ENCODE data around the gene LGALS7B. TPM values are rescaled to one million over a fixed set of nuclear protein-coding genes. Genes with fewer than 3 reads are reported as not detected.

LGALS7B gene
- polyA plus RNA-seq, 3 donors: not detected

DNA sequence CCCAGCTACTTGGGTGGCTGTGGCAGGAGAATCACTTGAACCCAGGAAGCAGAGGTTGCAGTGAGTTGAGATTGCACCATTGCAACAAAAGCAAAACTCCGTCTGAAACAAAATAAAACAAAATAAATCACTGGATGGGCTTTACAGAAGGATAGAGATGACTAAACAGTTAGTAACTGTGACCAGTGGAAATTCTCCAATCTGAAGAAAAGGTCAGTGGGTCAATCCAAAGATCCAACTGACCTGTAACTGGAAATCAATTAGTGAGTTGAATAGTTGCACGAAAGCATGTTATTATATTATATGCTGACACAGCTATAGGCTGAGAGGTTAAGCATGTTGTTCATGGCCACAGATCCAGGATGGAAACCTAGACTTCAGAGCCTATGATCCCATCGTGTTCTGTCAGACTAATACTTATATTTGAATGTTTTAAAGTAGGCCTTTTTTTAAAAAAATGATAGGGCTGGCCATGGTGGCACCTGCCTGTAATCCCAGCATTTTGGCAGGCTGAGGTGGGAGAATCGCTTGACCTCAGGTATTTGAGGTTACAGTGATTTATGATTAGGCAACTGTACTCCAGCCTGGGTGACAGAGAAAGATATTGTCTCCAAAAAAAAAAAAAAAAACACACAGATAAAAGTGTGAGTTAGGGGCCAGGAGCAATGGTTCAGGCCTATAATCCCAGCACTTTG, 41.2 kb downstream of the LGALS7B start:
- peaks cover 20 to 29% of the 10 kb centered on the region in 2 donors for H3K36me3 ChIP-seq (replicated peaks in 1 of 2; ENCODE audit: control insufficient read depth in 1 of 2, insufficient read depth in 2 of 2, low read length in 2 of 2)
- intact Hi-C loops (cut with micrococcal nuclease): loop anchor here in 1 of 2 donors (2.0 to 5.0 kb wide), 2 partner anchors 21 to 67 kb away; partner anchors contain the start of genes NFKBIB and SIRT2
- no peak for DNase-seq
- TF ChIP-seq, protein P1, sequence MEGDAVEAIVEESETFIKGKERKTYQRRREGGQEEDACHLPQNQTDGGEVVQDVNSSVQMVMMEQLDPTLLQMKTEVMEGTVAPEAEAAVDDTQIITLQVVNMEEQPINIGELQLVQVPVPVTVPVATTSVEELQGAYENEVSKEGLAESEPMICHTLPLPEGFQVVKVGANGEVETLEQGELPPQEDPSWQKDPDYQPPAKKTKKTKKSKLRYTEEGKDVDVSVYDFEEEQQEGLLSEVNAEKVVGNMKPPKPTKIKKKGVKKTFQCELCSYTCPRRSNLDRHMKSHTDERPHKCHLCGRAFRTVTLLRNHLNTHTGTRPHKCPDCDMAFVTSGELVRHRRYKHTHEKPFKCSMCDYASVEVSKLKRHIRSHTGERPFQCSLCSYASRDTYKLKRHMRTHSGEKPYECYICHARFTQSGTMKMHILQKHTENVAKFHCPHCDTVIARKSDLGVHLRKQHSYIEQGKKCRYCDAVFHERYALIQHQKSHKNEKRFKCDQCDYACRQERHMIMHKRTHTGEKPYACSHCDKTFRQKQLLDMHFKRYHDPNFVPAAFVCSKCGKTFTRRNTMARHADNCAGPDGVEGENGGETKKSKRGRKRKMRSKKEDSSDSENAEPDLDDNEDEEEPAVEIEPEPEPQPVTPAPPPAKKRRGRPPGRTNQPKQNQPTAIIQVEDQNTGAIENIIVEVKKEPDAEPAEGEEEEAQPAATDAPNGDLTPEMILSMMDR (IDR thresholded peaks at IDR 0.05): no peak
- peak overlapping the region; percentile 87 for H3K4me2 ChIP-seq (replicated peaks; ENCODE audit: extremely low read depth, low read length, poor library complexity, severe bottlenecking)
- H3K9ac ChIP-seq (ENCODE audit: insufficient read depth, low read length, poor library complexity, severe bottlenecking): no peak overlapping the region
- Mint-ChIP-seq H3K4me1 (peaks cover 29% of the 10 kb centered on the region), H3K36me3 (peaks cover 26 to 33% of the 10 kb centered on the region in 2 donors), H3K4me3 (peak overlapping the region; percentile 88 to 97), H3K27me3 (ENCODE audit: low read depth in 3 of 3) (no peaks in the 10 kb centered on the region), H3K27ac (peak overlapping the region; percentile 91 to 95 (median 94)), H3K9me3 (no peaks in the 10 kb centered on the region)
- WGBS (ENCODE audit: insufficient coverage): 93% methylated on average over 2 of the region's 4 CpGs
- peak overlapping the region in 1 of 3 experiments; percentile 81 for H3K4me3 ChIP-seq (replicated peaks in 1 of 3; ENCODE audit: low read depth in 2 of 3, low read length in 3 of 3)
- H3K79me2 ChIP-seq (ENCODE audit: insufficient read depth, low read length): peaks cover 43% of the 10 kb centered on the region
- H3K27ac ChIP-seq (ENCODE audit: low read depth in 1 of 2, low read length in 2 of 2): peak overlapping the region; percentile 82 to 96
- peaks cover 33 to 35% of the 10 kb centered on the region in 2 donors for H3K4me1 ChIP-seq (ENCODE audit: control insufficient read depth in 1 of 2, insufficient read depth in 2 of 2, low read length in 2 of 2)
- no peaks in the 10 kb centered on the region for H3K27me3 ChIP-seq (ENCODE audit: control insufficient read depth in 2 of 2, insufficient read depth in 2 of 2, low read length in 2 of 2)
- peaks cover 4% of the 10 kb centered on the region for H4K20me1 ChIP-seq (ENCODE audit: insufficient read depth, low read length)
- no peak overlapping the region for H2AFZ ChIP-seq (ENCODE audit: insufficient read depth, low read depth, low read length, poor library complexity, severe bottlenecking)
- no peaks in the 10 kb centered on the region for H3K9me3 ChIP-seq (replicated peaks in 1 of 2; ENCODE audit: control insufficient read depth in 1 of 2, insufficient read depth in 1 of 2, low read length in 2 of 2)

DNA sequence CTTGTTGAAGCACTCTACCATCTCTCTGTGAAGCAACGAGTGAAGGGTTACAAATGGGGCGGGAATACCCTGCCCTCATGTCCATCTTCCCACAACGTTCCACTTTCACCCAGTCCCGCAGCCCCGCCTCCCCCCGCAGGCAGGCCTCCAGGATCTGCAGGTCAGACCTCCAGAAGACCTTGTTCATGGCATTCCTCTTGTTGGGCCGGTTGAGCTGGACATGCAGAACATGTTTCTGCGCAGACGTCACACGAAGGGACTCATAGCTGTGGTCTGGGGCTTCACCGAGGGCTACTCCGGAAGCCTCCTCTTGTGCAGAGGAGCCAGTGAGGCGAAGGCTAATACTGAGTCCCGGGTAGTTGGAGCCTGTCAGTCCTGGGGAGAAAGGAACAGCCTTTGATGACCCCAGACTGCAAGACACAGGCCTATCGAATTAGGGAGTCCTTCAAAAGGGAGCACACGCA, 42.2 kb downstream of the LGALS7B start:
- Histone ChIP-seq H3K9ac (ENCODE audit: insufficient read depth, low read length, poor library complexity, severe bottlenecking) (peak overlapping the region; percentile 81), H3K36me3 (replicated peaks in 1 of 2; ENCODE audit: control insufficient read depth in 1 of 2, insufficient read depth in 2 of 2, low read length in 2 of 2) (peaks cover 21 to 29% of the 10 kb centered on the region in 2 donors), H4K20me1 (ENCODE audit: insufficient read depth, low read length) (peaks cover 4% of the 10 kb centered on the region), H2AFZ (ENCODE audit: insufficient read depth, low read depth, low read length, poor library complexity, severe bottlenecking) (peak overlapping the region; percentile 93), H3K27ac (ENCODE audit: low read depth in 1 of 2, low read length in 2 of 2) (peak overlapping the region; percentile 82 to 96), H3K4me2 (replicated peaks; ENCODE audit: extremely low read depth, low read length, poor library complexity, severe bottlenecking) (peak overlapping the region; percentile 87), H3K4me1 (ENCODE audit: control insufficient read depth in 1 of 2, insufficient read depth in 2 of 2, low read length in 2 of 2) (peaks cover 33 to 35% of the 10 kb centered on the region in 2 donors), H3K4me3 (replicated peaks in 1 of 3; ENCODE audit: low read depth in 2 of 3, low read length in 3 of 3) (peak overlapping the region; percentile 60 to 81 (median 67)), H3K27me3 (ENCODE audit: control insufficient read depth in 2 of 2, insufficient read depth in 2 of 2, low read length in 2 of 2) (no peaks in the 10 kb centered on the region), H3K9me3 (replicated peaks in 1 of 2; ENCODE audit: control insufficient read depth in 1 of 2, insufficient read depth in 1 of 2, low read length in 2 of 2) (no peaks in the 10 kb centered on the region), H3K79me2 (ENCODE audit: insufficient read depth, low read length) (peaks cover 43% of the 10 kb centered on the region)
- H3K4me1 Mint-ChIP-seq: peaks cover 29% of the 10 kb centered on the region
- WGBS (ENCODE audit: insufficient coverage): 0% methylated on average over 16 of the region's 16 CpGs
- H3K9me3 Mint-ChIP-seq: no peaks in the 10 kb centered on the region
- intact Hi-C loops (cut with micrococcal nuclease): loop anchor here in 1 of 2 donors (2.0 to 5.0 kb wide), 2 partner anchors 20 to 66 kb away; partner anchors contain the start of genes NFKBIB and SIRT2
- TF ChIP-seq, protein P1 (IDR thresholded peaks at IDR 0.05): no peak
- H3K36me3 Mint-ChIP-seq: peaks cover 26 to 38% of the 10 kb centered on the region in 2 donors
- no peaks in the 10 kb centered on the region for H3K27me3 Mint-ChIP-seq (ENCODE audit: low read depth in 3 of 3)
- H3K4me3 Mint-ChIP-seq: peak overlapping the region; percentile 88 to 97
- H3K27ac Mint-ChIP-seq: peak overlapping the region; percentile 90 to 95 (median 94)
- DNase-seq: peak; percentile 55 to 88 (median 69)

Data from CD14-positive monocyte (primary cell).